Measurements from ENCODE around the gene FARS2.

Gene FARS2

GRCh38 chr6:5469101-5469846, 208.0 kb downstream of the FARS2 start:
- no peak for DNase-seq (ENCODE audit: low spot score)

- peak; percentile 74 for DNase-seq (ENCODE audit: low spot score)
Measured at GRCh38 chr6:5471044-5471443, 209.7 kb downstream of the FARS2 start.

- peak; percentile 71 for DNase-seq (ENCODE audit: low spot score)
Measured at GRCh38 chr6:5471637-5472398, 210.5 kb downstream of the FARS2 start.

GRCh38 chr6:5472571-5472970, 211.3 kb downstream of the FARS2 start:
- no peak for DNase-seq (ENCODE audit: low spot score)

- DNase-seq (ENCODE audit: low spot score): no peak
Measured at GRCh38 chr6:5475779-5476178, 214.5 kb downstream of the FARS2 start.

GRCh38 chr6:5478380-5478779, 217.1 kb downstream of the FARS2 start:
- DNase-seq (ENCODE audit: low spot score): no peak

GRCh38 chr6:5481033-5481432, 219.7 kb downstream of the FARS2 start:
- DNase-seq (ENCODE audit: low spot score): peak; percentile 42

GRCh38 chr6:5481750-5482149, 220.4 kb downstream of the FARS2 start:
- no peak for DNase-seq (ENCODE audit: low spot score)

- no peak for DNase-seq (ENCODE audit: low spot score)
Measured at GRCh38 chr6:5482619-5483018, 221.3 kb downstream of the FARS2 start.

GRCh38 chr6:5484692-5485091, 223.4 kb downstream of the FARS2 start:
- no peak for DNase-seq (ENCODE audit: low spot score)

- no peak for DNase-seq (ENCODE audit: low spot score)
Measured at GRCh38 chr6:5486214-5486613, 224.9 kb downstream of the FARS2 start.

- DNase-seq (ENCODE audit: low spot score): no peak
Measured at GRCh38 chr6:5490501-5491069, 229.3 kb downstream of the FARS2 start.

- no peak for DNase-seq (ENCODE audit: low spot score)
Measured at GRCh38 chr6:5492356-5492755, 231.0 kb downstream of the FARS2 start.

- no peak for DNase-seq (ENCODE audit: low spot score)
Measured at GRCh38 chr6:5493806-5494205, 232.5 kb downstream of the FARS2 start.

GRCh38 chr6:5497896-5498578, 236.7 kb downstream of the FARS2 start:
- no peak for DNase-seq (ENCODE audit: low spot score)

GRCh38 chr6:5498579-5498899, 237.2 kb downstream of the FARS2 start:
- DNase-seq (ENCODE audit: low spot score): no peak

- DNase-seq (ENCODE audit: low spot score): no peak
Measured at GRCh38 chr6:5499644-5500306, 238.5 kb downstream of the FARS2 start.

- DNase-seq (ENCODE audit: low spot score): no peak
Measured at GRCh38 chr6:5501837-5502236, 240.5 kb downstream of the FARS2 start.

GRCh38 chr6:5504078-5504477, 242.8 kb downstream of the FARS2 start:
- DNase-seq (ENCODE audit: low spot score): no peak

- DNase-seq (ENCODE audit: low spot score): no peak
Measured at GRCh38 chr6:5506149-5506548, 244.8 kb downstream of the FARS2 start.

- DNase-seq (ENCODE audit: low spot score): no peak
Measured at GRCh38 chr6:5506597-5506996, 245.3 kb downstream of the FARS2 start.

GRCh38 chr6:5507131-5507681, 245.9 kb downstream of the FARS2 start:
- no peak for DNase-seq (ENCODE audit: low spot score)

Measured in Ammon's horn (tissue), 1 donor.